Thymus (tissue), 11 donors: ENCODE data around the gene CNNM2. TPM values are rescaled to one million over a fixed set of nuclear protein-coding genes. Genes with fewer than 3 reads are reported as not detected.

Experiments
- DNase-seq, 9 donors: peaks; one replicate each; pipeline ENCODE4 v3.0.0-alpha.2; 2013; ENCODE audit warnings: low spot score in 9 of 9, low read depth in 6 of 9, missing footprints in 1 of 9
- H3K27ac ChIP-seq, 2 donors: one replicate each; pipeline ENCODE4 v1.5.1; 2013; ENCODE audit warnings: control low read depth in 1 of 2, low read depth in 1 of 2, low read length in 1 of 2, mild to moderate bottlenecking in 1 of 2, moderate library complexity in 1 of 2
- H3K27me3 ChIP-seq, 2 donors: one replicate each; pipeline ENCODE4 v1.5.1; 2013; ENCODE audit warnings: low read length in 1 of 2; ENCODE audit not compliant: control insufficient read depth in 2 of 2, insufficient read depth in 1 of 2
- H3K36me3 ChIP-seq, 2 donors: one replicate each; pipeline ENCODE4 v1.5.1; 2013; ENCODE audit warnings: low read length in 1 of 2, mild to moderate bottlenecking in 1 of 2, moderate library complexity in 1 of 2; ENCODE audit not compliant: control insufficient read depth in 2 of 2, insufficient read depth in 2 of 2
- H3K4me1 ChIP-seq, 2 donors: one replicate each; pipeline ENCODE4 v1.5.1; 2013; ENCODE audit warnings: low read length in 2 of 2; ENCODE audit not compliant: control insufficient read depth in 2 of 2, insufficient read depth in 2 of 2
- H3K4me3 ChIP-seq, 2 donors: one replicate each; pipeline ENCODE4 v1.5.1; 2013; ENCODE audit warnings: low read length in 2 of 2, control low read depth in 1 of 2, mild to moderate bottlenecking in 1 of 2
- H3K9me3 ChIP-seq, 2 donors: one replicate each; pipeline ENCODE4 v1.5.1; 2013; ENCODE audit warnings: low read length in 1 of 2, mild to moderate bottlenecking in 1 of 2; ENCODE audit not compliant: control insufficient read depth in 2 of 2, insufficient read depth in 1 of 2
- WGBS: extraction: QIAGEN DNeasy Blood & Tissue Kit; methylation state at CpG from one replicate; pipeline ENCODE4 v1.1.7; 2013; 5-methylcytosine and 5-hydroxymethylcytosine counted together
- polyA plus RNA-seq: library from polyadenylated mRNA; stranded (reverse); fragments of 200-250 nt; gene quantifications from one replicate; pipeline ENCODE4 v1.2.3, GENCODE V29; 2013
- total RNA-seq: library from RNA; stranded (reverse); fragments of 120-200 nt; gene quantifications from one replicate; pipeline ENCODE4 v1.2.4, GENCODE V29; 2013
- donor health status: healthy.

Gene CNNM2
- total and polyA plus RNA-seq, 2 donors = 1.5 to 2.1 TPM

GRCh38 chr10:103106539-103106938, 188.4 kb downstream of the CNNM2 start:
- peaks cover 9 to 47% of the 10 kb centered on the region in 2 donors for H3K36me3 ChIP-seq
- no peak overlapping the region for H3K4me3 ChIP-seq
- no peak overlapping the region for H3K27ac ChIP-seq

DNA sequence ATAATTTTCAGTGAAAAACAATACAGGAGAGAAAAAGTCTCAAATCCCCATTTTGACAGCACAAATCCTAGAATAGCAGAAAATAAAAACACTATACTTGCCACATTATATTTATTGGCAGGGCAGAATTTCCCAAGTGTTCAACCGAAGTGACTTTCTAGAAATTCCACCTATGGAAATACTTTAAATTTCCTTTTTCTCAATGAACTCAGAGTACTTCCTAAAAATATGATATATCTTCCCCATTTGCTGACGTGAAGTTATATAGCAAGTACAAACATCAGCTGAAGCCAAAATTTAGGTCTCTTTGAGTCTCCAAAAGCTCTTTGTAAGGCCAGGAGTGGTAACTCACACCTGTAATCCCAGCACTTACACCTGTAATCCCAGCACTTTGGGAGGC, 191.7 kb downstream of the CNNM2 start:
- Histone ChIP-seq H3K27ac (no peak overlapping the region), H3K4me3 (no peak overlapping the region)

More at GRCh38 chr10:103106539-103106938, 188.4 kb downstream of the CNNM2 start:
- H3K9me3 ChIP-seq = no peaks in the 10 kb centered on the region
- no peak for DNase-seq
- no peaks in the 10 kb centered on the region for H3K4me1 ChIP-seq
- no peaks in the 10 kb centered on the region for H3K27me3 ChIP-seq

GRCh38 chr10:103110407-103110806, 192.3 kb downstream of the CNNM2 start:
- Histone ChIP-seq H3K9me3 (no peaks in the 10 kb centered on the region), H3K27me3 (no peaks in the 10 kb centered on the region), H3K27ac (no peak overlapping the region), H3K36me3 (peaks cover 0 to 25% of the 10 kb centered on the region in 2 donors), H3K4me1 (no peaks in the 10 kb centered on the region), H3K4me3 (no peak overlapping the region)
- no peak for DNase-seq

More for the DNA sequence above, 191.7 kb downstream of the CNNM2 start:
- Histone ChIP-seq H3K9me3 (no peaks in the 10 kb centered on the region), H3K27me3 (no peaks in the 10 kb centered on the region), H3K36me3 (peaks cover 0 to 26% of the 10 kb centered on the region in 2 donors), H3K4me1 (no peaks in the 10 kb centered on the region)
- DNase-seq = no peak
- 97% methylated on average over 2 of the region's 2 CpGs for WGBS

- Histone ChIP-seq H3K9me3 (no peaks in the 10 kb centered on the region), H3K27ac (peak overlapping the region in 1 of 2 donors; percentile 26), H3K4me3 (no peak overlapping the region), H3K27me3 (no peaks in the 10 kb centered on the region), H3K36me3 (peaks cover 0 to 19% of the 10 kb centered on the region in 2 donors), H3K4me1 (no peaks in the 10 kb centered on the region)
- no peak for DNase-seq
- WGBS = 92% methylated on average over 2 of the region's 2 CpGs
Observed at GRCh38 chr10:103111031-103111917, 193.2 kb downstream of the CNNM2 start.

DNA sequence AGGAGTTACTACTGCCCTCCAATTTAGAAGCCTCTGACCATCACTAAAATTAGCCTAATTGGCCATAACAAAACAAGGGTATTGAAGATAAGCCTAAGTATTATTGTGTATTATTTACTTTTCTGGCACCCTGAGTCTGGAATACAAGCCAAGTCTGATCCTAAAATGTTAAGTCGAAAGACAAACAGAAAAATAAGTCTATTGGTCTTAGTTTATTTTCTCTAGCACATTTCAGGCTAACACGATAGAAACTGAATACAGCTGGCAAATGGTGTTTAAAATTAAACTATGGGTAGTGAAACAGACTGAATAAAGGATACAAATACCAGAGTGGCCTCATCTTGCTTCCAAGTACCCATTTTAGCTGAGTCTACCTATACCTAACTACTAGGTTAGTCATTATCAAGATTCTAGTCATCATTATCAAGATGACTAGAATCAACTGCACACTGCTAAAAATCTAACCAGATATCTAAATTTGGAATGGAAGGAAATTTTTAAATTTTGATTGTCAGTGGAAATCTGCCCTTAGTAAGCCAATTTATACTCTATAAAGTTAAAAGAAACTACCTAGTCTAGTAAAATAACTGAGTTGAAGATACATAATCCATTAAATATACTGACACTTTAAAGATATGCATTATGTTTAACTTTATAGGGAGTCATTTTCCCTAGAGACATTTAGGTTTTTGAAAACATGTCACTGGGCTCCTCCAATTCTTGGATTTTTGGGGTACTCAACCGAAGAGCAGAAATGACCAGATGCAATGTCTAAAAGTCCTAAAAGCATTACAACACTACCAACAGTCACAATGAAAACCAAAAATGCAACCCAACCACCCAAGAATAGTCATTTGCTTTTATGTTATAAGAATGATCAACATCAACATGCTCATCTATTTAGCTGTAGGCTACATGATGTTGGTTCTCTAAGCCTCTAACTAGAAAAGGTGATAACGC, 194.1 kb downstream of the CNNM2 start:
- Histone ChIP-seq H3K27ac (no peak overlapping the region), H3K9me3 (no peaks in the 10 kb centered on the region)
- DNase-seq = no peak

GRCh38 chr10:103114876-103115275, 196.8 kb downstream of the CNNM2 start:
- DNase-seq = no peak
- Histone ChIP-seq H3K9me3 (no peaks in the 10 kb centered on the region), H3K4me1 (no peaks in the 10 kb centered on the region), H3K4me3 (no peak overlapping the region), H3K27ac (no peak overlapping the region), H3K36me3 (peaks cover 0 to 21% of the 10 kb centered on the region in 2 donors), H3K27me3 (no peaks in the 10 kb centered on the region)
- 98% methylated on average over 6 of the region's 6 CpGs for WGBS

More for the DNA sequence above, 194.1 kb downstream of the CNNM2 start:
- WGBS = 98% methylated on average over 4 of the region's 4 CpGs
- peaks cover 0 to 20% of the 10 kb centered on the region in 2 donors for H3K36me3 ChIP-seq
- no peaks in the 10 kb centered on the region for H3K4me1 ChIP-seq
- H3K4me3 ChIP-seq = no peak overlapping the region
- no peaks in the 10 kb centered on the region for H3K27me3 ChIP-seq

- DNase-seq = no peak
- Histone ChIP-seq H3K4me1 (no peaks in the 10 kb centered on the region), H3K27me3 (no peaks in the 10 kb centered on the region), H3K36me3 (peaks cover 0 to 6% of the 10 kb centered on the region in 2 donors), H3K9me3 (no peaks in the 10 kb centered on the region), H3K27ac (no peak overlapping the region), H3K4me3 (no peak overlapping the region)
- WGBS = 98% methylated on average over 2 of the region's 2 CpGs
Observed at GRCh38 chr10:103117247-103117646, 199.2 kb downstream of the CNNM2 start.

DNA sequence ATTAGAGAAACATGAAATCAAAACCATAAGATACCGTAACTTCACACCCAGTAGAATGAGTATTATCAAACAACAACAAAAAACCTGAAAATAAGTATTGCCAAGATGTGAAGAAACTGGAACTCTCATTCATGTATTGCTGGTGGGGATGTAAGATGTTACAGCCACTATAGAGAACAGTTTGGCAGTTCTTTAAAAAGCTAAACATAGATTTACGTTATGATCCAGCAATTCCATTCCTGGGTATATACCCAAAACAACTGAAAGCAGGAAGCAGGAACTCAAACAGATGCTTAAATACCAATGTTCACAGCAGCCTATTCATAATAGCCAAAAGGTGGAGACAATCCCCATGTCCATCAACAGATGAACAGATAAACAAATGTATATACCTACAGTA, 202.5 kb downstream of the CNNM2 start:
- Histone ChIP-seq H3K27ac (no peak overlapping the region), H3K9me3 (no peaks in the 10 kb centered on the region), H3K4me3 (no peak overlapping the region), H3K27me3 (no peaks in the 10 kb centered on the region), H3K36me3 (peaks cover 0 to 8% of the 10 kb centered on the region in 2 donors), H3K4me1 (no peaks in the 10 kb centered on the region)
- 94% methylated on average over 2 of the region's 2 CpGs for WGBS
- DNase-seq = no peak
